HG03066 (cell line): ENCODE data around the gene RAVER2.
"Not testable (repeated sequence)": the region's sequence is repeated elsewhere in the genome, so short reads cannot be mapped to it uniquely, and the experiment has no call there.

Experiments
- ATAC-seq: cut with Tn5 transposase; IDR thresholded peaks from one replicate; pipeline ENCODE4 v1.9.1; 2021; ENCODE audit warnings: low read depth; ENCODE audit not compliant: unreplicated experiment

Gene RAVER2, protein sequence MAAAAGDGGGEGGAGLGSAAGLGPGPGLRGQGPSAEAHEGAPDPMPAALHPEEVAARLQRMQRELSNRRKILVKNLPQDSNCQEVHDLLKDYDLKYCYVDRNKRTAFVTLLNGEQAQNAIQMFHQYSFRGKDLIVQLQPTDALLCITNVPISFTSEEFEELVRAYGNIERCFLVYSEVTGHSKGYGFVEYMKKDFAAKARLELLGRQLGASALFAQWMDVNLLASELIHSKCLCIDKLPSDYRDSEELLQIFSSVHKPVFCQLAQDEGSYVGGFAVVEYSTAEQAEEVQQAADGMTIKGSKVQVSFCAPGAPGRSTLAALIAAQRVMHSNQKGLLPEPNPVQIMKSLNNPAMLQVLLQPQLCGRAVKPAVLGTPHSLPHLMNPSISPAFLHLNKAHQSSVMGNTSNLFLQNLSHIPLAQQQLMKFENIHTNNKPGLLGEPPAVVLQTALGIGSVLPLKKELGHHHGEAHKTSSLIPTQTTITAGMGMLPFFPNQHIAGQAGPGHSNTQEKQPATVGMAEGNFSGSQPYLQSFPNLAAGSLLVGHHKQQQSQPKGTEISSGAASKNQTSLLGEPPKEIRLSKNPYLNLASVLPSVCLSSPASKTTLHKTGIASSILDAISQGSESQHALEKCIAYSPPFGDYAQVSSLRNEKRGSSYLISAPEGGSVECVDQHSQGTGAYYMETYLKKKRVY

DNA sequence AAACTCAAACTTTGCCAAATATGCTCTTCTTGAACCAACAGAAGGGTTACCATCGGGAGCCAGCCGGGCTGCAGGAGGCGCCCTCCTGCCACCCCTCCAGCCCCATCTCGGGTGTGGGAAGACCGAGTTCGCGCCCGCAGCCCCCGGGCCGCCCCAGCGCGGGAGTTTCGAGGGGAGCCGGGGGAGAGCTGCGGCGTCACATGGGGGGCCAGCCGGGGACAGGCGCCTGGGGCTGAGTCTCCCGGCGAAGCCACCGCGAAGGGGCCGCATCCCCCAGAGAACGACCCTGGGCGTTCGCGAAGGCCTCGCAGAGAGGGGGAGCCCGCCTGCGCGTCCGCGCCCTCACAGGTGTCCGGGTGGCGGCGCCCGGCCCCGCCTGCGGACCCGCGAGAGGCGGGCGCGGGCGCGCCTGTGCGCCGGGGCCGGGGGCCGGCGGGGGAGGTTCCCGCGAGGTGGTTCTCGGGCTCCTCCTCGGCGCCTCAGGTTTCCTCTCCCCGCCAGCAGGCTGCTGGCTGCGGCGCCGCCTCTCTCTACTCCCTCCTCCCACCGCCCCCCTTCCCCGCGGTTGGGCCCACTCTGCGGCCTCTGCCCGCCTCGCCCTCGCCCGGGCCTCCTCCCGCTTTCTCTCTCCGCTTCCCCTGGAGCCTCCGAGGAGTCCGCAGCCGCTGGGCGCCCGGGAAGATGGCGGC lies at the start of gene RAVER2:
TSS of gene RAVER2 (plus strand) at position 584 of the 689 bp plus-strand sequence. CDS start at position 682, 98 bp downstream.
- ATAC-seq = peak; percentile 50

DNA sequence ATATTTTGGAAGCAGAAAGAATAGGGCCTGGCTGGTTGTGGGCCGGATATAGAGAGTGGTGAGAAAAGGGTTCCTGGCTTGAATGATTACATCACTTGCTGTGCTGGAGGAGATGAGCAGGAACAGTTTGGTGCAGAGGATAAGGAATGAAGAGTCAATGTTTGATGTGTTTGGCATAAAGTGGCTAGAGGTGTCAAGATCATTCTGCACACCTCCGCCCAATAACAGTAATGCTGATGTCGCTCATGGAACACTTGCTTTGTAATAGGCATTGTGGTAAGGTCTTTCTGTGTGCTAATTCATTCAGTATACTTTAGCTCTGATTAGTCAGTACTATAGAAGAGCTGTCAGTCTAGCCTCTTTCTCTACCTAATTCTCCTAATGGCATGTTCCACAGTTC lies 48.0 kb upstream of the RAVER2 start:
- no peak for ATAC-seq

DNA sequence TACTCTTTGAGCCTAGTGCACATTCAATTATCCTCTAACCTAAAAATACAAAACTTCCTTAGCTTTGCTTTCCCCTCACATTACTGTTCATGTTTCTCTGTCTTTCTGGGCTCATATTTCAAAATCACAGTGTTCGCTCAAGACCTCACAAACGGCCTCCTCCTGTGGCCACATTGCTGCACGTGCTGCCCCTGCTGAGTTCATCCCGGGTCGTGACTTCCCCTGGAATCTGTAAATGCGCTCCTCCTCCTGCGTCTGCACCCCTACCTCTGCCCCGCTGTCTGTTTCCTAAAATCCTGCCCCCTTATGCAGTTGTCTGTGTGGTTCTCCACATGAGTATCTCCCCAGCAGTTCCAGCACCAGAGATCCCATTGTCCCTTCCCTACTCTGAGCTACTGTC lies 45.5 kb upstream of the RAVER2 start:
- ATAC-seq = no peak

DNA sequence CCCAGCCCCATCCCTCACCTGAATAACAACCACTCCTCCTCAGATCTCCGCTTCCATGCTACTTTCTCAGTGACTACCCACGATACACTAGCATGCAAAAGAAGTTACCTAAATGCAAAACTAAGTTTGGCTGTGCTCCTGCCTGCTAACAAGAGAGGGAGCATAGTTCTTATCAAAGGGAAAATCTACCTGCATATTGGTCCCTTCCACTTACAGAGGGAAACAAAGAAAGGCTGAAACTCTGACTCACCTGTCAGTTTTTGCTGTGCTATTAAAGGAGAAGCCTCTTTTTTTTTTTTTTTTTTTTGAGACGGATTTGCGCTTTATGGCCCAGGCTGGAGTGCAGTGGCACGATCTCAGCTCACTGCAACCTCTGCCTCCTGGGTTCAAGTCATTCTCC lies 43.8 kb upstream of the RAVER2 start:
- no peak for ATAC-seq

DNA sequence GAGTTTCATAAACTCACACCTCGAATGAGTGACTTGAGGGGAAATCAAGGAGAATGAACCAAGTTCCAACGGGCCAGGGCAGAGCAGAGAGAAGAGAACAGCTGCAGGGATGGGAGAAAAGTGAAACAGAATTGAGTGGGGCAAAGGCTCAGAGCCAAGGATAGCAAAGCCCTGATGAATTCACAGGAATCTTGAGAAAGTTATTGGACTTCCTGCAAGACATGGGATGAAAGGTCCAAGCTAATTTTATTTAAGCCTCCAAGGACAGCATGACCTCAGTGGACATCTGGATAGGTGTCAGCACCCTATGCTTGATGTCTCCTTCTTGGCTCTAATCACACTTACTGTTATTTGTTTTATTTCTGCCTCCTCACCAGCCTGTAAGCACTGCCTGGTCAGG lies 43.0 kb upstream of the RAVER2 start:
- ATAC-seq = no peak

DNA sequence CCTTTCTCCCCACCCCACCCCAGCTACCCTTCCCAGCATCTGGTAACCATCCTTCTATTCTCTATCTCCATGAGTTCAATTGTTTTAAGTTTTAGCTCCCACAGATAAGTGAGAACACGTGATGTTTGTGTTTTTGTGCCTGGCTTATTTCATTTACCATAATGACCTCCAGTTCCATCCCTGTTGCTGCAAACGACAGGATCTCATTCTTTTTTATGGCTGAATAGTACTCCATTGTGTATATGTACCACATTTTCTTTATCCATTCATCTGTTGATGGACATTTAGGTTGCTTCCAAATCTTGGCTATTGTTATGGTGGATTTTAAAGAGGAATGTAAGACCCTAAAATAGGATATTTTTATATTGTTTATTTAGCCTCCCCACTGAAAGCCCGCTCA lies 42.2 kb upstream of the RAVER2 start:
- ATAC-seq = not testable (repeated sequence)

DNA sequence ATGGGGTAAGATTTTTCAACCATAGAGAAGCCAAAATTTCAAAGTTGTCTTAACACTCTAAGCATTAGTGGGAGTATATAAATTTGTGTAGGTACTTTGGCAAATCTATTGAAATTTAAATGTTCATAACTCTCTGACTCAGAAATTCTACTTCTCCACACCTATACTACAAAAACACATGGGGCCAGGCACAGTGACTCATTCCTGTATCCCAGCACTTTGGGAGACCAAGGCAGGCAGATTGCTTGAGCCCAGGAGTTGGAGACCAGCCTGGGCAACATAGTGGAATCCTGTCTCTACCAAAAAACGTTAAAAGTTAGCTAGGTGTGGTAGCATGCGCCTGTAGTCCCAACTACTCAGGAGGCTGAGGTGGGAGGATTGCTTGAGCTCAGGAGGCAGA lies 41.3 kb upstream of the RAVER2 start:
- ATAC-seq = no peak

DNA sequence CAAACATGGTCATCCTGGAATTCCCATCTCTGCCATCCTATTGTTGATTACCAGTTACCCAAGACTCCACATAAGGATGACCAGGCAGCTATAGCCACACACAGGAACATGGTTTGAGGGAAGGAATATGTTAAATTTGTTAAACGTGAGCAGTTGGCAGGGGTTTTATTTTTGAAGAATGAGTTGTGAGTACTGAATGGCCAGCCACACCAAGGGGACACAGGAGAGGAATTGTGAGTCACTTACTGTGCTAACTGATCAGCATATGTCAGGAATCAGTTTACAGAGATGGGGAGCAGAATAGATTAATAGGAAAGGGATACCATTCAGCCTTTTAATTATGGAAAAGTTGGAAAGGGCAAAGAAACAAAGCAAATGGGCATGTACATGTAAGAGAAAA lies 39.3 kb upstream of the RAVER2 start:
- no peak for ATAC-seq

DNA sequence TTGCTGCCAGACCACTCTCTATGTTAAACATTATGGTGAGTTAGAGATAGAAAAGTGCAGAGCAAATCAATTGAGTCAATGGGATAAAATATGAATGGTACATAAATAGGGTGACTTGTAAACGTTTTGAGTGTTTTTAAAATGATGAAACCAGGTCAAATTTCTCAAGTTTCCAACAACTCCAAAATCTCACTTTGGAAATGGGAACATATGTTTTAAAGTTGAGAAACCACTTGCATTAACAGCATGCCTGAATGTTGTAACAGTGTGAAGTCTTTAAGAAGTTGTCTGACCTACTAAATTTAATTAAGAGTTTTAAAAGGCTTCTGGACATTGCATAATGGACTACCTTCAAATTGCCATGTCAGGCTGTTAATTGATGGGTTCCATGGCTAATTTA lies 33.6 kb upstream of the RAVER2 start:
- no peak for ATAC-seq

DNA sequence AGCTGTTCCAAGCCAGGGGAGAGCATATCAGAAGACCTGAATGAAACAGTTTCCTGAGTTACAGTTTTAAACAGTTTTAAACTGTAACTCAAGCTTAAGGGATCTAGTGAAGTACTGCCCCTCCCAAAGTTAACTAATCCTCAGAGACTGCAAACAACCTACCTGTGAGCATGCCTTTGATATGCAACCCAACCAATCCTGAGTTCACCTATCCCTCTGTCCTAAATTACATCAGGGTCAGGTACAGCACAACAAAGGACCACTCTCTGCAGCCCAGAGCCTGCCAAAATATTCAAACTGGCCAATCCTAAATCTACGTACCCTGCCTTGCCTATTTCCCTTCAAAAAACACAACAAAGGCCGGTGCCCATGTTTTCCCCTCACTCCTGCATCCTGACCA lies 32.8 kb upstream of the RAVER2 start:
- ATAC-seq = no peak

DNA sequence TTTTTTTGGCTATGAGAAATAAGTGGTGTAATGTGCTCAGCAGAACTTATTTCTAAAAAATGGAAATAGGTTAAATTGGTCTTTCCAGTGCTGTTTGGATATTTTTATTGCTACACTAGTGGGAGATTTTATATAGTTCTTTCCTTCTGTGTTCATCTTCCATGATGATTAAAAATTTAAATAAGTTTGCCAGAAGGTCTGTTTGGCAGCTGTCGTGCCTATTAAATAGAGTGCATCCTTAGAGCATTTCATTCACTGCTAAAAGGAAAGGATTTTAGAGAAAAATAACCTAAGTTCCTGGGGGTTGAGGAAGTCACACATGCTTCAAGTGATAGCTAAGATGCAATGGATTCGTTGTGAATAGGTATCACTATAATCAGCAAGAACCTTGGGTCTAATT lies 29.7 kb upstream of the RAVER2 start:
- ATAC-seq = no peak

DNA sequence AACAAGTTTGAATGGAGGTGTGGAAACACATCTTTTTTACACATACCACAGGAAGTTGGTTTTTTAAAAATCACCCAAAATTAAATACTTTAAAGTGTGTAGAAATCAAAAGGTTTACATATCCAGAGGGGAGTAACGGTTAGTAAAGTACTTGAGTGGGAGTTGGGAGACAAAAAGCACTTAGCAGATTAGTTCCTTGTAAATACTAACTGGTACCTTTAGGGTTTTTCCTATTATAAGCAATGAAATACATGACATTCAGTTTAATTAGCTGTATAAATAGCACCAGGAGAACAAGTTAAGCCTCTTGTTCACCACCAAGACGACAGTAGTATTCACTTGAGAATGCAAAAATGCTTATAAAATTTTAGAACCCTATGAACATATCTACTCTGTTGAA lies 23.7 kb upstream of the RAVER2 start:
- ATAC-seq = no peak

DNA sequence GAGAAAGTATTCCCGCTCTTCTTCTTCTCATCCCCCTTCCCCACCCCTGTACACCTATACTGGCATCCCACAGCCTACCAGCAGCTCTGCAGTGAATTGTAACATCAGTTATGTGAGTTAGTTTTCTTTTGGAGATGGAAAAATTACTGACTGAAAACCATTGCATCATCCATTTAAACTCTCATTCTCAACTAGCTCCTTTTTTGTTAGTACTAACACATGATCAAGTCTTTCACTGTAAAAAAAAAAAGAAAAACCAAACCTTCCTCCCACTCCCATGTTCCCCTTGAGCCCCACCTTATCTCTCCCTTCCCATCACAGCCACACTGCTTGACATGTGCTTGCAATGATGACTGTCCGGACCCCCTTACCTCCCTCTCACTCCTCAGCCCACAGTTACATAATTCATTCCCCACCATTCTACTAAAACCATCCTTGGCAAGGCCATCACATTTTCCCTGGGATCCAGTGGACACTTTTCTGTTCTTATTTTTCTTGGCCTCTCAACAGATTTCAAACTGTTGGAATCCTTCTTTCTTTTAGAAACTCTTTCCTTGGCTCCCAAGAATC lies 23.2 kb upstream of the RAVER2 start:
- no peak for ATAC-seq

DNA sequence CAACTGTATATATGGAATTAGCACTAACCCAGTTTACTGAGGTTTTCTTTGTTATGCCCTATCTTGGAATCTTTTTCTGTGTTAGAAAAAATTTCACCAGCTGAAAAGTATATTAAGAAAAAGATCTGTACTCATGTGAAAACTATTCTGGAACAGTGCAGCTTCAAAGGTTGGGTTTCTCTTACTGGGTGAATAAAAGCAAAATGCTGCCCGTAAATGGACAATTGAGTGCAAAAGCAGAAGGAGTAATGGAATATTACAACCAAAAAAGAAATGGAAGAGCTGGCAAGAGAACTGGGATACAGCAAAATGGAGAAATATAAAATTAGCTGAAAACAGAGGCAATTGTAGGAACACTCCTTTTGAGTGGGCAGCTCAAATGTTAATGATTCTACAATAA lies 17.0 kb upstream of the RAVER2 start:
- ATAC-seq = no peak

DNA sequence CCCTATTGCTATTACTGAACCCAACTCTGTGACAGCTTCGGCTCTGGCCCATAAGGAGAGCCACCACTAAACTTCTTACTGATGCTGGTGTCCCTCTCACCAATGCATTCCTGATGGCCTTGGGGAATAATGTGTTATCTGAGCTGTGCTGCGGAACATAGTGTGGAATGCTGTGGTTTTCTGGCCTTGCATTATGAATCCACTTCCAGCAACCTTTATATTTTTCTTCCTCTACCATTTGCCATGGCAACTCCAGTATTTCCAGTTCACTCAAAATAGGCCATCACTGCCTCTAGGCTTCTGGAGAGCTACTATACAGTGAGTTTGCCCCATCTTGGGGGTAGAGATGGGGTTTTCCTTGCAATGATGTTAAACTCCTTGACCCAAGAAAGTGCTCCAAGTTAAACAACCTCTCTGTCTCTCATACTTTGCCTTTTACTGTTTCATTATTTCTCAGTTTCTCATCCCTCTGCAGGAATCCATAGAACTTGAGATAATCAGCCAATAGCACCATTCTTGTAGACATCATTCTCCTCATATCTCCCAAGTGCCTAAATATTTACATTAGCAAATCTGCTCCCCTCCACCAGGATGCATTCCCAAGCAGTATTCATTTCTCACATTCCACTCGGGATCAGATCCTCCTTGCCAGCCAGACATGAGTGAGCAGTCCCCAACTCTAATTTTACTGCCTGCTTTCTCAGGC lies 11.1 kb upstream of the RAVER2 start:
- ATAC-seq = no peak

DNA sequence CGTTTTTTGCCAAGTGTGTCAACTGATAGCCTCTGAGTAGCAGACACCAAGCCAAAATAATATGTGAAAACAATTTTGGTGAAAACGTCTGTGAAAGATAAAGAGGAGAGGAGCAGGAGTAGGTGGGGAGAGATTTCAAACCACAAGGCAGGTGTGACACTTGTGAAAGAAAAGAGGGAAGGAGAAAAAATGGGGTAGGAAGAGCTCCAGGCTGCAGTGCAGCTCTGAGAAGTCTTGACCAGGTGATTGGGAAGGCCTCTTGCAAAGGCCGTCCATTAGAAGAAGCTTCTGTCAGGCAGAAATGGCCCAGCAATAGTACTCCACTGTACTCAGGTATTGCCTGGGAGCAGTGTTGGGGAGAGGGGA lies 10.6 kb upstream of the RAVER2 start:
- no peak for ATAC-seq

DNA sequence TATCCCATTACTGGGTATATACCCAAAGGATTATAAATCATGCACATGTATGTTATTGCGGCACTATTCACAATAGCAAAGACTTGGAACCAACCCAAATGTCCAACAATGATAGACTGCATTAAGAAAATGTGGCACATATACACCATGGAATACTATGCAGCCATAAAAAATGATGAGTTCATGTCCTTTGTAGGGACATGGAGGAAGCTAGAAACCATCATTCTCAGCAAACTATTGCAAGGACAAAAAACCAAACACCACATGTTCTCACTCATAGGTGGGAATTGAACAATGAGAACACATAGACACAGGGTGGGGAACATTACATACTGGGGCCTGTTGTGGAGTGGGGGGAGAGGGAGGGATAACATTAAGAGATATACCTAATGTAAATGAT lies 4.2 kb upstream of the RAVER2 start:
- not testable (repeated sequence) for ATAC-seq

DNA sequence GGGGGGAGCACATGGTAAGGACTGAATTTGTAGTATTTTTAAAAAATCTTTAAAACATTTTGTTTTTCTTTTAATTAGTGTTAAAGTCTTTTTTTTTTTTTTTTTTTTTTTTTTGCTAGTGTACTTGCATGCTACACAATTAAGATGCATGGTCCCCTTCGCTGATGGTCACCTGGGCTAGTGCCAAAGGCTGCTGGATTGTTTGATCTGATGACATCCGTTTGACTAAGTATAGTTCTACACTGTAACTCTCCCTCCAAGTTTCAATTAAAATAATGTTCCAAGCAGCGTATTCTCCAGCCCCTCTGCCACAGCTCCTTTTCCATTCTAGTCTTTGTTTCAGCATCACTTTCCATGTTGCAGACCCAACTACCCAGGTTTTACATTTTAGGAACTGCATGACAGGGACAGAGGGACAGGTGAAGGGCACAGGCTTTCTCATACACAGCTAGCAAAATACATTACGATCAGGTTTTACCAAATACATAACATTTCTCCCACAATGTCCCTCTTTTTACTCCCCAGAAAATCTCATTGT lies 852 bp upstream of the RAVER2 start:
- ATAC-seq = no peak

DNA sequence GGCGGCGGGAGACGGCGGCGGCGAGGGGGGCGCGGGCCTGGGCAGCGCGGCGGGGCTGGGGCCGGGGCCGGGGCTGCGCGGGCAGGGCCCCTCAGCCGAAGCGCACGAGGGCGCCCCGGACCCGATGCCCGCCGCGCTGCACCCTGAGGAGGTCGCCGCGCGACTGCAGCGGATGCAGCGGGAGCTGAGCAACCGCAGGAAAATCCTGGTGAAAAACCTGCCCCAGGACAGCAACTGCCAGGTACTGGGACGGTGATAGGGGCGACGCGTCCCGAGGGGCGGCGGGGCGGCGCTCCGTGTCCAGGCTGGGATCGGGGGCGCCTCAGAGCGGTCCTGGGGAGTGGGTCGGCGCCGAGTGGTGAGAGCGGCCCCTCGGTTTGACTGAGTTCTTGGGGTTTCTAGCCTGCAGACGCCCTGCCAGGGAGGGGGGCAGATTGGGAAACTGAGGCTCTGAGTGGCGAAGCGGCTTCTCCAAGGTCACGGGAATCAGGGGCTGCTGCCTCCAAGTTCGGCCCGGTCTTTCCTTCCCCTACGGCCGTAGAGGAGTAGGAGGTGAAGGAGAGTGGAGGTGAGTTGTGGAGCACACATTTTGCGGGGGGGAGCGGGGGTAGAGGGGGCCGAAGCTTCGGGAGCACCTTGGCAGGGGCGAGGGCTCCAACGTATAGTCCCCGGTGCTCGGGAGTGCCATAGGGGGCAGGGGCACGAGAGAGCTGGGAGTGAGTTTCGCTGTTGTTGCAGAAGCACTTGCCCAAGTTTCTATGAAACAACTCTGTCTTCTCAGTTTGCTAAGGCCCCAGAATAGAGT lies 508 bp downstream of the RAVER2 start:
- peak; percentile 25 for ATAC-seq
